Measurements from ENCODE around the gene GRXCR2. TPM values are rescaled to one million over a fixed set of nuclear protein-coding genes. Genes with fewer than 3 reads are reported as not detected.

GRXCR2 gene
- total RNA-seq, 4 donors from 2014 or later = not detected

- peak; percentile 21 for DNase-seq (ENCODE audit: extremely low spot score)
- TF ChIP-seq CTCF (IDR thresholded peaks at IDR 0.05) (no peak), EP300 (IDR thresholded peaks at IDR 0.05) (no peak), POLR2A (IDR thresholded peaks at IDR 0.05; ENCODE audit: low read depth) (no peak), POLR2AphosphoS5 (IDR thresholded peaks at IDR 0.05) (no peak)
- H3K4me3 ChIP-seq = no peak overlapping the region
- no peaks in the 10 kb centered on the region for H3K9me3 ChIP-seq
- H3K4me1 ChIP-seq = no peaks in the 10 kb centered on the region
- intact Hi-C loops (cut with DNase I) = no loop called here
- peaks cover 0 to 4% (median 0%) of the 10 kb centered on the region in 4 donors for H3K27me3 ChIP-seq
- H3K36me3 ChIP-seq = peaks cover 3 to 56% (median 10%) of the 10 kb centered on the region in 4 donors
- WGBS = 69% methylated on average over 1 of the region's 1 CpG
- no peak overlapping the region for H3K27ac ChIP-seq (replicated peaks in 1 of 4)
Measured at GRCh38 chr5:145812877-145813276, 59.9 kb downstream of the GRXCR2 start.

GRCh38 chr5:145811834-145812625, 60.8 kb downstream of the GRXCR2 start:
- DNase-seq (ENCODE audit: extremely low spot score) = peak; percentile 29
- peaks cover 2 to 53% (median 6%) of the 10 kb centered on the region in 4 donors for H3K36me3 ChIP-seq
- 83% methylated on average over 3 of the region's 3 CpGs for WGBS

More at GRCh38 chr5:145811834-145812625, 60.8 kb downstream of the GRXCR2 start:
- Histone ChIP-seq H3K9me3 (no peaks in the 10 kb centered on the region), H3K4me3 (no peak overlapping the region), H3K27ac (replicated peaks in 1 of 4) (no peak overlapping the region), H3K4me1 (no peaks in the 10 kb centered on the region), H3K27me3 (peaks cover 0 to 4% (median 0%) of the 10 kb centered on the region in 4 donors)
- intact Hi-C loops (cut with DNase I) = no loop called here
- TF ChIP-seq CTCF (IDR thresholded peaks at IDR 0.05) (peak in 1 of 3 experiments; percentile 4), POLR2AphosphoS5 (IDR thresholded peaks at IDR 0.05) (no peak)

Other genes with a start within 250 kb of the GRXCR2 start
- gene PRELID2, start 37.7 kb downstream of the GRXCR2 start, total RNA-seq = 10 to 100 TPM; 12.8 to 19.7 (median 15.3) TPM
- 1 to 10 TPM in 3 of 4 donors, under 1 TPM in 1; 0.66 to 2.1 (median 1.5) TPM for gene SH3RF2, start 63.6 kb upstream of the GRXCR2 start, total RNA-seq
- gene PLAC8L1, start 232.6 kb upstream of the GRXCR2 start, total RNA-seq = not detected

Measured in esophagus muscularis mucosa (tissue), 4 donors.